ENCODE measurements around the gene TMEM54.
A peak's percentile ranks its signal among the peaks of the same experiment; 100 is the strongest.

TMEM54 gene

GRCh38 chr1:32900956-32901822 is at the start of gene TMEM54:
Gene TMEM54 (minus strand): TSS chr1:32901389. CDS start chr1:32901238, 151 bp downstream.
- DNase-seq (ENCODE audit: low spot score): peak; percentile 58

- DNase-seq (ENCODE audit: low spot score): no peak
These were observed 48.3 kb upstream of the TMEM54 start for GRCh38 chr1:32949519-32949918.

GRCh38 chr1:32948905-32949304 is 47.7 kb upstream of the TMEM54 start:
- DNase-seq (ENCODE audit: low spot score): peak; percentile 87

GRCh38 chr1:32948390-32948722 is 47.2 kb upstream of the TMEM54 start:
- DNase-seq (ENCODE audit: low spot score): no peak

GRCh38 chr1:32947669-32948389 is 46.6 kb upstream of the TMEM54 start:
- no peak for DNase-seq (ENCODE audit: low spot score)

- DNase-seq (ENCODE audit: low spot score): no peak
These were observed 45.2 kb upstream of the TMEM54 start for GRCh38 chr1:32946413-32946812.

- no peak for DNase-seq (ENCODE audit: low spot score)
These were observed 43.0 kb upstream of the TMEM54 start for GRCh38 chr1:32944180-32944579.

- peak; percentile 30 for DNase-seq (ENCODE audit: low spot score)
These were observed 38.6 kb upstream of the TMEM54 start for GRCh38 chr1:32939655-32940371.

GRCh38 chr1:32937061-32937460 is 35.9 kb upstream of the TMEM54 start:
- DNase-seq (ENCODE audit: low spot score): no peak

GRCh38 chr1:32934535-32934934 is 33.3 kb upstream of the TMEM54 start:
- DNase-seq (ENCODE audit: low spot score): no peak

GRCh38 chr1:32933742-32934322 is 32.6 kb upstream of the TMEM54 start:
- peak; percentile 87 for DNase-seq (ENCODE audit: low spot score)

- no peak for DNase-seq (ENCODE audit: low spot score)
These were observed 30.6 kb upstream of the TMEM54 start for GRCh38 chr1:32931760-32932159.

- no peak for DNase-seq (ENCODE audit: low spot score)
These were observed 28.2 kb upstream of the TMEM54 start for GRCh38 chr1:32929366-32929765.

GRCh38 chr1:32928715-32929114 is 27.5 kb upstream of the TMEM54 start:
- no peak for DNase-seq (ENCODE audit: low spot score)

- no peak for DNase-seq (ENCODE audit: low spot score)
These were observed 27.1 kb upstream of the TMEM54 start for GRCh38 chr1:32928285-32928684.

GRCh38 chr1:32927441-32927840 is 26.3 kb upstream of the TMEM54 start:
- DNase-seq (ENCODE audit: low spot score): no peak

GRCh38 chr1:32926562-32926961 is 25.4 kb upstream of the TMEM54 start:
- DNase-seq (ENCODE audit: low spot score): no peak

- DNase-seq (ENCODE audit: low spot score): no peak
These were observed 24.4 kb upstream of the TMEM54 start for GRCh38 chr1:32925403-32926162.

GRCh38 chr1:32924881-32925344 is 23.7 kb upstream of the TMEM54 start:
- peak; percentile 19 for DNase-seq (ENCODE audit: low spot score)

- no peak for DNase-seq (ENCODE audit: low spot score)
These were observed 19.6 kb upstream of the TMEM54 start for GRCh38 chr1:32920833-32921232.
